Left hindlimb (tissue), 1 donor: ENCODE data around the gene TRPM2.
"Not testable (repeated sequence)": the region's sequence is repeated elsewhere in the genome, so short reads cannot be mapped to it uniquely, and the experiment has no call there.

Source experiments
- DNase-seq: peaks from one replicate; pipeline ENCODE4 v3.0.0-alpha.2; 2018

TRPM2 gene

GRCh38 chr21:44399151-44399954 lies 45.9 kb downstream of the TRPM2 start:
- no peak for DNase-seq

DNA sequence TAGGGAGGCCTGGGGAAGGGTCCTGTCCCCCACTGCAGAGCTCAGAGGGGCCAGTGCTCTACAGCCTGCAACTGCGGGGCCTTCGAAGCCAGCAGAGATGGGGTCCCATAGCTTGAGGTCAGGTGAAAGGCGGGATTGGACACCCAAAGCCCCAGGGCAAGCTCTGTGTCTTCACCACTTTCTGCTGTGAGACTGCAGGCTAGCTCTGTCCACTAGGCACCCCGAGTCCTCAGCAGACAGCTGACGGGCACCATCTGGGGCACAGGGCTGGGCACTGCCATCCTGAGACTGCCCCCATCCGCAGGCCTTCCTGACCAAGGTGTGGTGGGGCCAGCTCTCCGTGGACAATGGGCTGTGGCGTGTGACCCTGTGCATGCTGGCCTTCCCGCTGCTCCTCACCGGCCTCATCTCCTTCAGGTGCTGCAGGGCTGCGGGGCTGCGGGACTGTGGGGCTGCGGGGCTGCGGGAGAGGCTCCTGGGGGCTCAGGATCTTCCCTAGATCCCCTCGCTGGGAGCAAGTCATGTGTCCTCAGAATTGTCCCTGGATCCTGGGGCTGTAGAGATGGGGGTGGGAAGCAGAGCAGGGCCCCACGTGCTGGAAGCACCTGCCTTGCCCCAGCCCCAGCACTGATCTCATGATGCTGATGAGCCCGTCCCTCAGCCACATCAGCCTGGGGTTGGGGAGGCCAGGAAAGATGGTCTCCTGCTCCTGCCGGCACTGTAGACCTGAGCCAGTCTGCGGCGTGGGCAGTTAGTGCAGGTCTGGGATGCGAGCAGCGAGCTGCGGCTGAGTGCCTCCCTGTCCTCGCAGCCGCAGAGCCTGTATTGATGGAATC lies 46.8 kb downstream of the TRPM2 start:
- no peak for DNase-seq

GRCh38 chr21:44400791-44401385 lies 47.5 kb downstream of the TRPM2 start:
- DNase-seq: no peak

GRCh38 chr21:44401386-44402160 lies 48.2 kb downstream of the TRPM2 start:
- DNase-seq: no peak

DNA sequence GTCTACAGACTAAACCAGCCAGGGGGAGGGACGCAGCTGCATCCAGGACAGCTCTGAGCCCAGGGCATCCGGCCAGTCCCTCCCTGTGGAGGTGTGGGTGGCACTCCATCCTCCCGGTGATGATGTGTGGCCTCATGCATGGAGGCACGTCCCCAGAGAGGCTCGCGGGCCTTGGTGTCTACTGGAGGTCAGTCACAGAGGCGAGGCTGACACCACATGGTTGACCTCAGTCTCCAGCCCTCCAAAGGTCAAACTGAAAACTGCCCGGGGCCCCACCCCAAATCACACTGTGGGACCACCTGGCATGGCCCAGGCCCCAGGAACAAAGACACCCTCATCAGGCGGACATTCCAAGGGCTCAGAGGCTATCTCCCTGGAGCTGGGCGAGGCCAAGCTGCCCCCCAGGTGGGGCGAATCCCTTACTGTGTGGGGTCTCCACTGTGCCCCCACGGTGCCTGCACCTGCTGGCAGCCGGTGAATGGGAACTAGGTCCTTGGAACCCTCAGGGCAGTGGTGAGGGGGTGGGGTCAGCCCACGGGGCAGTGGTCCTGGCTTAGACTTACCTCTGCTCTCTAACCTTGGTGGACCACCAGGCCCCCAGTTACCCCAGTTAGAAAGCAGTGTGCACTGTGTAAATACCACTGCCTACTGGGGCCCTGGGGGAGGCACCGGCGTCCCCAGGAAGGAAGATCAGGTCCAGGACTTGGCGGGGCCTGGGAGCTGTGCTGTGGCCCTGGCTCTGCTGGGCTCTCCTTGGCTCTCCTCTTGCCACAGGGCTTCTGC lies 49.1 kb downstream of the TRPM2 start:
- no peak for DNase-seq

DNA sequence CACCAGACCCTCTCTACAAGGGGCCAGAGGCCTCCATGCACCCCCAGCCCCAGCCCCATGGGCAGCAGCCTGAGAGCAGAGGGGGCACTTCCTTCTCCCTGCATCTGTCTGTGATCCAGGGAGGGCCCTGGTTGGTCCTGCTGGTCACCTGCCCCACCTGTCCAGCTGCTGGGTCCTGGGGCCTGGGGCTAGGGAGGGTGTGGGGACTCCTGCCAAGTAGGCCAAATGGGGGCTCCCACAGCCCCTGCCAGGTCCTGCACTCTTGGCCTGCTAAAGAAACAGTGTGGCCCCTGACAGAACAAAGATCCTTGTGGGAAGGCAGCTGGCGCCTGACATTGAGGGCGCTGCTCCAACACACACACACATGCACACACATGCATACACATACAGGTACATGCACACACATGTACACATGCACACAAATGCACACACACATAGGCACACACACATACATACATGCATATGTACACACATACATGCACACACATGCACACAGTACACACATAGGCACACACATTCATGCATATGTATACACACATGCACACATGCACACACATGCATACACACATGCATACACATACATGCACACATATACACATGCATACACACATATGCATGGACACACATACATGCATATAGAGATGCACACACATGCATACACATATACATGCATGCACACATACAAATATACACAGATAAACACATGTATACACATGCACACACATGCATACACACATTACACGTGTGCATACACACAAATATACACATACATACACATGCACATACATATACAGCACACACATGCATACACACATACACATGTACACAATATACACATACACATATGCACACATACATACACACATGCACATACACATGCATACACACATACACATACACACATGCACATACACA lies 49.9 kb downstream of the TRPM2 start:
- DNase-seq: no peak

DNA sequence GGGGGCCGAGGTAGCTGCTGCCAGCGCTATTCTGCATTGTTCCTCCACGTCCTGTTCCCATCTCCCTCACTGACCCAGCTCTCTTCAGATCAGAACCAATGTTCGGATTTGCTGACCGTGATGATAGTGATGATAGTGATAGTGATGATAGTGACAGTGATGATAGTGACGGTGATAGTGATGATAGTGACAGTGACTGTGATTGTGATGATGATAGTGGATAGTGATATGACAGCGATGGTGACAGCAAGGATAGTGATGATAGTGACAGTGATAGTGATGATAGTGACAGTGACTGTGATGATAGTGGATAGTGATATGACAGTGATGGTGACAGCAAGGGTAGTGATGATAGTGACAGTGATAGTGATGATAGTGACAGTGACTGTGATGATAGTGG lies 51.1 kb downstream of the TRPM2 start:
- not testable (repeated sequence) for DNase-seq

DNA sequence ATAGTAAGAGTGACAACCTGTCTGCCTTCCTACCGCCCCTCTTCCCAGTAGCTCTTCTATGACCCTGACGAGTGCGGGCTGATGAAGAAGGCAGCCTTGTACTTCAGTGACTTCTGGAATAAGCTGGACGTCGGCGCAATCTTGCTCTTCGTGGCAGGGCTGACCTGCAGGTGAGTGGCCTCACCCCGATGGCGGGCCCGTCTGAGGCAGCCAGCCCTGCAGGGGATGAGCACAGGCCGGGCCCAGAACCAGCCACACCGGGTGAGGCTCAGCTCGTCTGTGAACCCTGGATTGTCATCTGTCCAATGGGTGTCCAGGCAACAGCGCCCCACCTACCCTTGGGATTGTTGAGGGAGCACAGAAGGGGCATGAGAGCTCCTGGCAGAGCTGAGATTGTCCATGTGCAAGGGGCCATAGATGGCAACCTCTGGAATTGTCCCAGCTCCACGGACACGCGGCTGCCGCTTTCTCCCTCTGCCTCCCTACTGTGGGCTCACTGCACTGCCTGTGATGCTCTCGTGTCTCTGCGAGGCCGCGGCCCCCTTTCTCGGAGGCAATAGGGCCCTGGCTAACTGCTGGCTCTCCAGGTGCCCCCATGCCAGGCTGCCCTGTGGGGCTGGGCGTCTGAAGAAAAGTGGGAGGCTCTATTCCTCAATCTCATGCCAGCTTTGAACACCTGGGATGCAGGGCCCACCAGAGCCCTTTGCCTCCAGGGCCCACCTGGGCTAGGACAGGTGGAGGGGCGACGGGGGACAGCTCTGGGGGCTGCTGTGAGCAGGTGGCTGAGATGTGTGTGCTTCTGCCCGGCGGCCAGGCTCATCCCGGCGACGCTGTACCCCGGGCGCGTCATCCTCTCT lies 51.9 kb downstream of the TRPM2 start:
- no peak for DNase-seq

GRCh38 chr21:44405948-44406872 lies 52.8 kb downstream of the TRPM2 start:
- DNase-seq: no peak

GRCh38 chr21:44406953-44407352 lies 53.5 kb downstream of the TRPM2 start:
- no peak for DNase-seq

DNA sequence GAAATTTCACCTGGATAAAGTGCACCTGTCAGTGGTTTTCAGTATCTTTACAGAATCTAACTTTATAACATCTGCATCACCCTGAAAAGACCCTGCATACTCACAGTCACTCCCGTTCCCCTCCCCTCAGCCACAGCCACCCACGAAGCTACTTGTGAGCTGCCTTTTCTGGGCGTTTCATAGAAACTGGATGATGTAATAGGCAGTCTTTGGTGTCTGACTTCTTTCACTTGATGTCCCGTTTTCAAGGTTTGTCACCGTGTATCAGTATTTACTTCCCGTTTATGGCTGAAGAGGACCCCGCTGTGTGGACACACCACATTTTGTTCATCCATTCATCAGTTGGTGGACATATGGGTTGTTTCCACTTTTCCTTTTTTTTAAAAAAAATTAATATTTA lies 54.1 kb downstream of the TRPM2 start:
- DNase-seq: no peak

GRCh38 chr21:44408226-44408625 lies 54.8 kb downstream of the TRPM2 start:
- no peak for DNase-seq

DNA sequence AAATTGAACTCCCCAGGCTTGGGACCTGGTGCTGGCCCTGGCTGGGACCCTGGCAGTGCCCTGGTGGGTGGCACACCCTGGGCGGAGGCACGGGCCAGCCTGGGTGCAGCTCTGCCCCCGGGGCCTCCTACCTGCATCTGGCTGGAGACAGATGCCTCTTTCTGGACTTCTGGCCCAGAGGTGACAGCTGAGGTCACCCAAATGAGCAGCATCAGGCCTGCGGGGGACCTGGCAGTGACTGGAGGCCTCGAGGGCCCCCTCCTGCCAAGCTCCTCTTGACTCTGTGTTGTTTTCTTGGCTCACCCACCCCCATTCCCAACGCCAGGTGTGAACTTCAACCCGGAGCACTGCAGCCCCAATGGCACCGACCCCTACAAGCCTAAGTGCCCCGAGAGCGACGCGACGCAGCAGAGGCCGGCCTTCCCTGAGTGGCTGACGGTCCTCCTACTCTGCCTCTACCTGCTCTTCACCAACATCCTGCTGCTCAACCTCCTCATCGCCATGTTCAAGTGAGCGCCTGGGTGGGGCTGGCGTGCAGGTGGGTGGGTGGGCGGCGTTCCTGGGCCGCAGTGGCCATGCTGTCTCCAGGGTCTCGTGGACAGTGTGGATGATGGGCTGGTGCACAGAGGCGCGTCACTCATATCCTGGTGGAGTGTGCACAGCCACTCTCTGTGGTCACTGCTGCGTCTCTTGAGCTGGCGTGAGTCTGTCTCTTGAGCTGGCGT lies 60.3 kb downstream of the TRPM2 start:
- no peak for DNase-seq

DNA sequence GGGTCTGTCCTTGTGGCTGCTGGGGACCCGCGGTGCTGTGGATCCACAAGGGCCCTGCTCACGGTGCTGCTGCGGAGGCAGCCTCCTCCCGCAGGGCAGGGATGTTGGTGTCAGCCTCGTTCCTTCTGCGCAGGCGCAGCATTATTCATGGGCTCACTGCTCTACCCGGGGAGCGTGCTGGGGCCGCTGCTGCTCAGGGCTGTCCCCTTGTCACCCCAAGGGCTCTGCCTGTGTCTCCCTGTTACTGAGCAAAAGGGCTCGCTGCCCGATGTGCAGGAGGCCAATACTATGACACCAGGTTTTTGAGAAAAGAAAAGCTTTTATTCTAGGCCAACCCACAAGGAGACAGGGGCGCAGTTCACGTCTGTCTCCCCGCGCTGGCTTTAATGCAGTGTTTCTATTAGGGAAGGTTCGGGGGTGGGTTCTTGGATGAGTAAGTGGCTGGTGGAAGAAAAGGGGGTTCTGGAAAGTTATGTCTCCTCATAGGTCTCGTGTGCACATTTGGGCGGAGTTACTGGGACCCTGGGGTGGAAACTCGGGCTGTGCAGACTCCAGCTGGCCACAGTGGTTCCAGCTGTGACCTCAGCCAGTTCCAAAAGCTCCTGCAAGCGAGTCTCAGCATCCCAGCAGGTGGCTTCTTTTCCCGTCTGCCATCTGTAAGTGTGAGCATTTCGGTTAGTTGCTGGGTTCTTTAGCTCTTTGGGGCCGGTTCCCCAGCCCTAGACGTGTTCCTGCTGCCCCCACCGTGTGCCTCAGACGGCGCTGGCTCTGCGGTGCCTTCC lies 61.1 kb downstream of the TRPM2 start:
- DNase-seq: no peak

DNA sequence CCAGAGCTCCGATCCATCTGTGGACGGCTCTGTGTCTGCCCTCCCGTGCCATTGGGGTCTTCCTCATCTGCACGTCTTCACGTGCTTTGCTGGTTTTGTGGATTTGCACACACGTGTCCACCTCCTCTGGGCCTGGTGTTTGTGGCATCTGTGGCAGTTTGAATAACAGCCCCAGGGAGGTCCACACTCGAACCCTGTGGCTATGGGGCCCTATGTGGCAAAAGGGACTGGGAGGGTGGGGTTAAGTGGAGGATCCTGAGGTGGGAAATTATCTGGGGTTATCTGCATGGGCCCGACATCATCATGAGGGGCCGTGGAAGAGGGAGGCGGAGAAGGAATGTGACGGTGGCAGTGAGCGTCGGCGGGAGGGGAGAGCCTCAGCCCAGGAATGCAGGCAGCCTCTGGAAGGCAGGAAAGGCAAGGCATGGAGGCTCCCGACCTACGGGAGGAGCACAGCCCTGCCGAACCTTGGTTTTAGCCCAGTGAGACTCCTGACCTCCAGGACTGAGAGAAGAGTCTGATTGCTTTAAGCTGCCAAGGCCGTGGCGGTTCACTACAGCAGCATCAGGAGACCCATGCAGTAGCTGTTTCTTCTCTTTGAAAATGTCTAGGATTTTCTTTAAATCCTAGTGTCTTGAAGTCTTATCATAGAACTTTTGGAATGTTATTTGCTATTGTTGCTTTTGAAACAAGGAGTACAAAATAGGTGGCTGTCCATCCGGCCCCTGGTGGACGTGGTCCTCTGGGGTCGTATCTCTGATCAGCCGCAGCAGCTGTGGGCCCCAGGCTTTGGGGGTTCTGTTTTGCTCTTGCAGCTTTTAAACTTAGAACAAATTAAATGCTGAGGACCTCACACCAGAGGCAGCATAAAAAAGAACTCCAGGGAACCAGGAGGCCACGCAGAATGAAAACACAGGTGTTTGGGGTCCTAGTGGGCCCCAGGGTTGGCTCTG lies 61.9 kb downstream of the TRPM2 start:
- no peak for DNase-seq

DNA sequence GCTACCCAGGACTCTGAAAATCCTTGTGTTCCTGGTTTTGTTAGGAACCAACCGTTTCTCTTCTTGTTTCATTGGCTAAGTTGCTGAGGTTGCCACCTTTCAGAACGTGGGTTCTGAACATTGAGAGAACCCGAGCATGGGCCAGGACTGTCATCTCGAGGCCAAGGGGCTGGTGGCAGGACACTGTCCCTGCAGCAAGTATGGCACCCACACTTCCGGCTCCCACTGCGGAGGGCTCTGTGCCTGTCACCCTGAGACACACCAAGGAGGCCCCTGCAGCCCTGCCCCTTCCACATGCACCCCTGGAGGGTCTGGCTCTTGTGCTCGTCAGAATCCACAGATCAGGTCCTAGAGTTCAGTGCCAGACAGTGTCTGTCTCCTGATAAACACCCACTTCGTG lies 62.8 kb downstream of the TRPM2 start:
- no peak for DNase-seq
